G401 (cell line): Measurements from ENCODE around the gene POLR2H. TPM values are rescaled to one million over a fixed set of nuclear protein-coding genes. Genes with fewer than 3 reads are reported as not detected.

ENCODE experiments used
- DNase-seq: peaks from one replicate; pipeline ENCODE4 v3.0.0-alpha.2; 2015; ENCODE audit warnings: low spot score
- in situ Hi-C: cut with HindIII; loops from 2 replicates; pipeline ENCODE4 v1.10.0; 2016; ENCODE audit warnings: low sequenced_read_pairs, mixed read lengths
- total RNA-seq: library from RNA; depleted of rRNA; stranded (reverse); fragments of >200 nt; shearing (Covaris generic); gene quantifications from 2 replicates; pipeline ENCODE4 v1.2.3, GENCODE V29; 2014

The POLR2H gene
- total RNA-seq, 1 experiment from 2014 or later = 136 TPM

DNA sequence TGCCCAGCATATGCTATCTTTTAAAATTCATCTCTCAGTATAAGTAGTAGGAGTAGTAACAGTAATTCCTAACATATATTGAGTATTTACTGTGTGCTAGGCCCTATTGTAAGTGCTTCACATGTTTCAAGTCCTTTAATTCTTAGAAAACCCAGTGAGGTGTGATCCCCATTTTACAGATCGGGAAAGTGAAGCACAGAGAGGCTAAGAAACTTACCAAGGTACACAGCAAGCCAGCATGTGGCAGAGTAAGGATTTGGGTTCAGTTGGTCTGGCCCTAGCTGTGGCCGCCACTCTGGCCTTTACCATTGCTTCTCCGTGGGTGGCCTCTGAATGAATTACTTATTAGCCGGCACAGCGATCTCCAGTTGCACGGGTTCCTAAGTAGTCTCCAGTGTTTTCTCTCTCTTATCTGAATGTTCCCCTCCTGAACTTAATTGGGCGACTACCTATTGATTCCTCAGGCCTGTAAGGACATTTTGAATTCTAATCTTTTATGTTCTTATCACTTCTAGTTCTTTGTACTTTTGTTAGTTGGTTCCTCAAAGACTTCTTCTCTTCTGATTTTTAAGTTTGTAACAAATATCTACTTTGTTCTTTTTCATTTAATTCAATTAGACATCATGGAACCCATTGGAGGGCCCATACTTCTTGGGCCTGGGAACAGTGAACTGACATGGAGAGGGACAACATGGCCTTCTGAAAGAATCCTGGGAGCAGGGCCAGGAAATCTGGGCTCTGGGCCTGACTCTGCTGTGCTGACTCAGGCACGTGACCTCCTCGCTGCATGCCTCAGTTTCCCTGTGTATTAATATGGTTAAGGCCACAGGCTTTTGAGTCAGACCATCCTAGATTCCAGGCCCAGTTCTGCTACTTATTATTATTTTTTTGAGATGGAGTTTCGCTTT lies 11.7 kb upstream of the POLR2H start:
- no peak for DNase-seq
- in situ Hi-C loops = no loop called here

DNA sequence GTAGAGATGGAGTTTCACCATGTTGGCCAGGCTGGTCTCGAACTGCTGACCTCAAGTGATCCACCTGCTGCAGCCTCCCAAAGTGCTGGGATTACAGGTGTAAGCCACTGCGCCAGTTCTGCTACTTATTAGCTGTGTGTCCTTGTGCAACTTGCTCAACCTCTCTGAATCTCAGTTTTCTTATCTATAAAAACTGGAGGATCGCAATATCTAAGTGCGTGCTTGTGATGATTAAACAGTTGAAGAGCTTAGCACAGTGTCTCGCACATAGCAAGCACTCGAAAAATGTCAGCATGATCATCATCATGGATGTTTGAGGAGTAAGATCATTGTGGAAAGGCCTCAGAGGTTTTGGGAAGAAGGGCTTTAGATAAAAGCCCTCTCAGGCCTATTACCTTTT lies 10.9 kb upstream of the POLR2H start:
- no peak for DNase-seq
- in situ Hi-C loops = no loop called here

- no peak for DNase-seq
- in situ Hi-C loops = no loop called here
These were observed 9.9 kb upstream of the POLR2H start for GRCh38 chr3:184351511-184352148.

DNA sequence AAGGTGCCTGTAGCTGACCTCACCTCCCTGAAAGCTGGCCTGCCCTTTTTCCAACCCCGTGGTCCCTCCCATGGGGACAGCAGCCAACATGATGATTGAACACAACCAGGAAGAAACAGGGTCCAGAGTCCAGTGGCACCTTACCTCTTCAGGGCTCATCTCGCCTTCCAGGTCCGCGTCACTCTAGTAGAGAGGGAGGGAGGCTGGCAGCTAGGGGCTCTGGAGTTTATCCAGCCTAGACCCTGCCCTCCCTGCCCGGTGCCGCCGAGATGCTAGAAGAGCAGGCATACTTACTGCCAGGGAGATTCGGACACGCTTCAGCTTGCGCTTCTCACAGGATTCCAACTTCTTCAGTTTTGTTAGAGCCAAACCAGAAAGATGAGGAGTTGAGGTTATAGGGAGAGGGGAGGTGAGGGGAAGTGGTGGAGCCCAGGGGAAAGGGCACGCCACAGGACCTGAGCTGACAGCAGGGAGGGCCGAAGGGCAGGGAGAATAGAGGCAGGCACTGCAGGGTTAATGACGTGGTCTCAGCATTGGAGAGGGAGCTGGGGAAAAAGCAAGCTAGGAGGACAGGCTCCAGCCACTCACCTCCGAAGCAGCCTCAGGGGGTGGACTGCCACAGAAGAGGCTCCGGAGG lies 9.2 kb upstream of the POLR2H start:
- in situ Hi-C loops = no loop called here
- DNase-seq = no peak

DNA sequence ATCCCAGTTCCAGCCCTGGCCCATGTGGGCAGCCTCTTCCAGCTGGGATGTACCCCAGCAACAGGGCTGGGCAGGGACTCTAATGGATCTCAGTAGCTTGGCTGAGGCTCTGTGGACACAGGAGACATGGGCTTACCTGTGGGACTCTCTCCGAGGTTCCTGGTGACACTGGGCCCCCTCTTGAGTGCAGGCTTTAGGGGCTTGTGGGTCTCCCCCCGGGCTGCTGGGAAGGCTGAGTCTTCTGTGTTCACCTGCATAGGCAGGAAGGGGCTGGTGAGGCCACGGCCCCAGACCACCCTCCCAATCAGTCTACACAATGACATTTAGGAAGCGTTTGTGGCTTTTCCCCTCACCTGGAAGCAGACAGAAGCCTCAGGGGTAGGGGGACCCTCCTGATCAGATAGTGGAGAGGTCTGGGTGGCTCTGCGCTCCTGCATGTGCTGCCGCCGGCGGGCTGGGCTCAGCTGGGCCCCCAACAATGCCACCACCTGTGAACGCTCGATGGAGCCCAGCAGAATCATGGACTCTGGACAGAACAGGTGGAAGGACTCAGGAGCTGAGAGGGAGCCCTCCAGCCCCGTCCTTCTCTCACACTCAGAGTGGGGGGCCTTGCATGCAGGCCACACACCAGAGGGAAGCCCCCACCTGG lies 8.5 kb upstream of the POLR2H start:
- no peak for DNase-seq
- in situ Hi-C loops = no loop called here

GRCh38 chr3:184353546-184353941 lies 8.0 kb upstream of the POLR2H start:
- DNase-seq = no peak
- in situ Hi-C loops = no loop called here

DNA sequence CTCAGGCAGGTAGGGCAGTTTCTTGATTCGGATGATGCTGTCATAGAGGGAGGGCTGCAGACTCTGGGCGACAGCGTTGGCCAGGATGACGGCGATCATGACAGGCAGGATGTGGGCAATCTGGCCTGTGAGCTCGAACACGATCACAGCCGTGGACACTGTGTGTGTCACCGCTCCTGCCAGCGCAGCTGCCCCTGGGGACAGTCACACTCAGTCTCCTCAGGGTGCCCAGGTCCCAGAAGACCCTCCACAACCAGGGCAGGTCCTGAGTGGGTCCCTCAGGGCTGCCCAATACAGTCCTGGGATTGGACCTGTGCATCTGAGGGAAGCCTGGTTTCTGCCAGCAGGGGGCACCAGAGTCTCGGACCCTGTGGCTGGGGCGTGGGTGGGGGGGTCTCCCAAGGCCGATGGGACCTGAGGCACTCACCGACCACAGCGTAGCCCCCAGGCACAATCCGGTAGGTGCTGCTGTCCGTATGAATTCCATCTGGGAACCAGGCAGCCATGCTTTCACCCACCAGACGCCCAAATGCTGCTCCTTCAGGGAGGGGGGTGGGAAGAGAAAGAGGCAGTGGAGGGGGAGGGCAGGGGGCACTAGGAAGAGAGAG lies 7.3 kb upstream of the POLR2H start:
- in situ Hi-C loops = no loop called here

GRCh38 chr3:184354754-184355153 lies 6.8 kb upstream of the POLR2H start:
- no peak for DNase-seq
- in situ Hi-C loops = no loop called here

More for the DNA sequence above, 7.3 kb upstream of the POLR2H start:
- DNase-seq = no peak

GRCh38 chr3:184355261-184356040 lies 6.1 kb upstream of the POLR2H start:
- DNase-seq = no peak
- in situ Hi-C loops = no loop called here

DNA sequence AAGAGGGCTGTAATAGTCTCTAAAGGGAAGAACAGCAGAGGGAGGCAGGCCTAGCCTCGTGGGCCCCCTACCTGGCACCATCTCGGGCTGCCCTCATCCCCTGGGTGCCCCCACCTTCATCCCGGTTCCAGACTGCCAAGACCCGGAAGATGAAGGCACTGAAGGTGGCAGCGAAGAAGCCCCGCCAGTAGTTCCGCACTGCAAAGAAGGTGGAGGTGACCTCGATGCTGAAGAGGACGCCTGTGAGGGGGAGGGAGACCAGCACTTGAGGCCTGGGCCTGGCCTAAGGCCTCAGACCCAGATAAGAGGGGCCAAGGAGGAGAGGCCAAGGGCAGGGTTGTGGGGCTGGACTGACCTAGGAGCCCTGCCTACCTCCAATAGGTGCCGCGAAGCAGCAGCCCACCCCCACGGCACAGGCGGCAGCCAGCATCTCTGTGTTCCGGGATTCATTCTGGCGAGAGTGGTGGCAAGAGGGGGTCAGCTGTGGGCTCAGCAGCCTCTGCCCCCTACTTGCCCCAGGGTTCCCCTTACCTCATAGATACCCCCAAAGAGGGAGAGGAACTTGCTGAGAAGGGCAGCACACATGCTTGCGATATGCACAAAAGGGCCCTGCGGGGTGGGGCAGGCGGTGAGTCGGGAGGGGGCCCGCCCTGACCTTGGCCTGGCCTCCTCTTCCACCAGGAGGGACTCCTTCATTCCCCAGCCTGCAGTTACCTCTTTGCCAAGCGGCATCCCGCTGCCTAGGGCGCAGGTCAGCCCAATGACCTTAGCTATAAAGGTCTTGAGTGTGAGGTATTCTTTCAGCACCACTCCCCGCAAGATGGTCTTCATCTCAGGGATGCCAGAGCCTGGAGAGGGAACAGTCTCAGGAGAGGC lies 4.0 kb upstream of the POLR2H start:
- in situ Hi-C loops = no loop called here
- no peak for DNase-seq

DNA sequence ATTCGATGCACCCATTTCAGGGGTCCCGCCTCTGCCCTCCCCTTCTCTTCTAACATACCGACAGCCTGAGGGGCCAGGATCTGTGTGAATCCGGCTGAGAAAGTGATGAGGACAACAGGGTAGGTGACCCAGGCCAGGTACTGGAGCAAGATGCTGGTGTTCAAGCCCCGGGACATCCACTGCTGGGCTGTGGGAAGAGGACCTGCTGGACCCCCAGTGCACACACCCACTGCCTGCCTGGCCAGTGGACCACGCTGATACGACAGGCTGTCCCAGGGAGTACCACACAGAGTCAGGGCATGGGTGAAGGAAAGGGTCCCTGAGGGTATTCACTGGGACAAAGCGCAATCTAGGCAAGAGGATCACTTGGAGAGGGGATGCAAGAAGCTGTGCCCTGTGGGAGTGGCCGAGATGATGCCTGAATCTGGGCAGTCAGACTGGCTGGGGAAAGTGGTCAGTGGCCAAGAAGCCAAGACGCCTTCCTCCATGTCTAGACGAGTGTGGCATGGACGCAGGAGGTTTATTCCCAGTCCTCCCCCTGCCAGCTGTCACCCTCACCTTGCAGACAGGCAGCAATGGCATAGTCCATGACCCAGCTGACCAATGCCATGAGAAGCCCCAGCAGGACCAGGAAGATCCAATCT lies 3.3 kb upstream of the POLR2H start:
- in situ Hi-C loops = no loop called here

GRCh38 chr3:184358921-184359350 lies 2.6 kb upstream of the POLR2H start:
- in situ Hi-C loops = no loop called here
- no peak for DNase-seq

More for the DNA sequence above, 3.3 kb upstream of the POLR2H start:
- DNase-seq = no peak

DNA sequence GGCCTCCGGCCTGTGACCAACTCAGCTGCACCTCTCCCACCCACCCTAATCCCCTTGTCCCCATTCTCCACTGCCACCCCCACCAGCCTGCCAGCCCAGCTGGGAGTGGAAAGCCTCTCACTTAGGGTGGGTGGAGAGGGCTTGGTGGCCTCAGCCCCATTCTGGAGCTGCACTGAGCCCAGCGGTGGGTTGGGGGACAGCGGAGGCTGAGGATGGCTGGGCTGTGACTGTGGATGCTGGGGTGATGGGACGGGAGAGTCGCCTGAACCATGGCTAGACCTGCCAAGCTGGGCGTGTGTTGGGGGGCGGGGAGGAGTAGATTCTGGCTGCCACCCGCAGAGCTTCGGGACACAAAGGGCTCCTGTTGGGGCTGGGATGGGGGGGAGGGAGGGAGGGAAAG lies 1.9 kb upstream of the POLR2H start:
- DNase-seq = no peak
- in situ Hi-C loops = no loop called here

DNA sequence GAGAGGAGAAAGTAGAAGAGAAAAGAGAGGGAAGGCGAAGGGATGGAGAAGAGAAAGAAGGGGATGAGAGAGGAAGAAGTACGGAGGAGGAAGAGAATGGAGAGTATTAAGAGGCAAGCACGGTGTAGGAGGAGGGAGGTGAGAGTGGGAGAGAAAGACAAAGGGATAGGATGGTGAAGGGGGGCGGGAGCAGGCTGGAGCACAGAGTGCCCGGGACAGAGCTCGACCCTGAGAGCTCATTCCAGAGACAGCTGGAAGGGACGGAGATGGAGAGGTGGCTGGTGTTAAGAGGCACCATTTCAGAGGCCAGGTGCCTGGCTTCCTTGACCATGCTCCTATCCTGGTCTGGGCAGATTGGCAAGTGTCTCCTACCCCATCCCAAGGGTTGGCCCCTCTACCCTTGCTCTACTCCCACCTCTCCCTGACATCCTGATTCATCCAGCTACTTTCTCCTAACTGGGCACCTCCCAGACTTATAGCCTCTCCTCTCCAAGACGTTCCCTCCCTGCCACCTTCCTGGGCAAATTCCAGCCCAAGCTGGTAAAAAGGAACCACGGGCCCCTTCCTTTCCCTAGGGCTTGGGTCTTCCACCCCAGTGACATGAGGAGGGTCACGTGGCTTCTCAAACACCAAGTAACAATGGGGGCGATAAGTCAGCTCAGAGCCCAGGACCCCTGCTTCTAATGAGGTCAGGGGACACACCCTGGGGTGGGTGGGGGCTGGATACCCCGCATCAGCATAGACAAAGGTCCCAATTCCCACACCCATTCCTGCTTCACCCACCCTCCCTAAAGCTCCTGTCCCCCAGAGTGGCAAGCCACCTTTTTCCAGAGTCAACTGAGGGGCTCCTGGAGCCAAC lies 1.2 kb upstream of the POLR2H start:
- in situ Hi-C loops = no loop called here
- no peak for DNase-seq

- in situ Hi-C loops = no loop called here
- no peak for DNase-seq
These were observed 480 bp upstream of the POLR2H start for GRCh38 chr3:184360929-184361531.
